H1 (cell line): ENCODE results near the gene SV2B. TPM values are rescaled to one million over a fixed set of nuclear protein-coding genes. Genes with fewer than 3 reads are reported as not detected.

ENCODE experiments used
- CTCF ChIA-PET: fragments of 300-600 bp; sonication (Branson Sonifier 250); formaldehyde crosslinking; loops from one replicate; lab custom pipeline; 2021; ENCODE audit not compliant: partially characterized antibody; lab: Charles Lee
- POLR2A ChIA-PET: fragments of 300-600 bp; sonication (Branson Sonifier 250); formaldehyde crosslinking; loops from one replicate; lab custom pipeline; 2021; ENCODE audit warnings: inconsistent platforms; ENCODE audit not compliant: partially characterized antibody; lab: Charles Lee
- DNase-seq, 2 experiments: peaks; one replicate each; pipeline versions ENCODE4 v3.0.0 to v3.0.0-alpha.2; 2010 to 2022; ENCODE audit warnings: low spot score in 2 of 2, low read depth in 1 of 2, mixed read lengths in 1 of 2
- FAIRE-seq: peaks from 2 replicates; lab custom pipeline; 2011; peaks lifted over from hg19 to GRCh38; lab: Jason Lieb, UNC
- H2AFZ ChIP-seq: 2 replicates; pipeline ENCODE4 v1.8.1; 2012; ENCODE audit warnings: low read length, inconsistent platforms
- H2AK5ac ChIP-seq: 2 replicates; pipeline ENCODE4 v1.6.1; 2013; ENCODE audit warnings: low read depth, low read length
- H2BK120ac ChIP-seq: replicated peaks from 2 replicates; pipeline ENCODE3; 2013; ENCODE audit warnings: low read depth, low read length, inconsistent platforms
- H2BK12ac ChIP-seq: 2 replicates; pipeline ENCODE4 v1.6.1; 2013; ENCODE audit warnings: low read depth, low read length
- H2BK15ac ChIP-seq: 2 replicates; pipeline ENCODE4 v1.6.1; 2013; ENCODE audit warnings: low read length
- H2BK20ac ChIP-seq: 2 replicates; pipeline ENCODE4 v1.6.1; 2013; ENCODE audit warnings: low read length
- H2BK5ac ChIP-seq: 2 replicates; pipeline ENCODE4 v1.6.1; 2013; ENCODE audit warnings: low read depth, low read length
- H3K14ac ChIP-seq: 2 replicates; pipeline ENCODE4 v1.6.1; 2013; ENCODE audit warnings: inconsistent platforms; ENCODE audit not compliant: insufficient read length
- H3K18ac ChIP-seq: 2 replicates; pipeline ENCODE4 v1.6.1; 2013; ENCODE audit warnings: low read length; ENCODE audit errors: extremely low read depth
- H3K23ac ChIP-seq: 2 replicates; pipeline ENCODE4 v1.6.1; 2013; ENCODE audit warnings: inconsistent platforms; ENCODE audit not compliant: insufficient read length
- H3K23me2 ChIP-seq: 2 replicates; pipeline ENCODE4 v1.6.1; 2013; ENCODE audit warnings: low read depth, low read length
- H3K27ac ChIP-seq: 2 replicates; pipeline ENCODE4 v1.6.1; 2011; ENCODE audit warnings: low read depth, low read length, inconsistent platforms
- H3K27me3 ChIP-seq, 4 experiments: replicated peaks in 1 of 4; 1 replicate in 1 of 4; 2 replicates in 3 of 4; pipeline versions ENCODE4 v1.6.1 to v1.8.1; 2011 to 2013; ENCODE audit warnings: low read length in 3 of 4, mild to moderate bottlenecking in 3 of 4, inconsistent platforms in 2 of 4, mixed read lengths in 2 of 4, moderate library complexity in 1 of 4; ENCODE audit not compliant: control insufficient read depth in 3 of 4, insufficient read depth in 3 of 4; ENCODE audit errors: extremely low read depth in 1 of 4
- H3K36me3 ChIP-seq, 4 experiments: 2 replicates each; pipeline versions ENCODE4 v1.6.1 to v1.8.1; 2011 to 2013; ENCODE audit warnings: mild to moderate bottlenecking in 4 of 4, low read length in 3 of 4, moderate library complexity in 2 of 4, control low read depth in 1 of 4, inconsistent platforms in 1 of 4; ENCODE audit not compliant: insufficient read depth in 4 of 4, control insufficient read depth in 2 of 4
- H3K4ac ChIP-seq: replicated peaks from 2 replicates; pipeline ENCODE3; 2013; ENCODE audit warnings: low read length, low read depth, mixed read lengths, inconsistent platforms; ENCODE audit not compliant: insufficient read length
- H3K4me1 ChIP-seq, 4 experiments: replicated peaks in 1 of 4; 1 replicate in 1 of 4; 2 replicates in 3 of 4; pipeline versions ENCODE4 v1.6.1 to v1.8.1; 2011 to 2013; ENCODE audit warnings: low read length in 3 of 4, inconsistent platforms in 2 of 4, mixed read lengths in 1 of 4; ENCODE audit not compliant: insufficient read depth in 4 of 4, control insufficient read depth in 3 of 4
- H3K4me2 ChIP-seq, 2 experiments: 2 replicates each; pipeline versions ENCODE4 v1.6.1 to v1.8.1; 2011 to 2013; ENCODE audit warnings: low read depth in 2 of 2, low read length in 2 of 2, control low read depth in 1 of 2, inconsistent platforms in 1 of 2, mild to moderate bottlenecking in 1 of 2; ENCODE audit not compliant: insufficient read depth in 1 of 2
- H3K4me3 ChIP-seq, 4 experiments: fragments of 200-600, 300-600 bp in 1 of 4; sonication (generic), shearing (Covaris generic), sonication (Bioruptor Twin) in 1 of 4; 2 replicates each; pipeline versions ENCODE4 v1.5.1 to v1.8.1; 2011 to 2016; ENCODE audit warnings: low read length in 4 of 4, low read depth in 3 of 4, control low read depth in 2 of 4, inconsistent platforms in 2 of 4, mild to moderate bottlenecking in 2 of 4, mixed read lengths in 1 of 4, moderate library complexity in 1 of 4; ENCODE audit not compliant: insufficient read depth in 2 of 4; ENCODE audit errors: extremely low read depth in 1 of 4
- H3K56ac ChIP-seq: replicated peaks from 2 replicates; pipeline ENCODE3; 2013; ENCODE audit warnings: low read depth, mild to moderate bottlenecking, mixed read lengths, low read length, inconsistent platforms; ENCODE audit not compliant: insufficient read length
- H3K79me1 ChIP-seq: 2 replicates; pipeline ENCODE4 v1.6.1; 2013; ENCODE audit warnings: low read depth, low read length, control low read depth
- H3K79me2 ChIP-seq, 2 experiments: 2 replicates each; pipeline versions ENCODE4 v1.6.1 to v1.8.1; 2012 to 2013; ENCODE audit warnings: low read length in 2 of 2, mild to moderate bottlenecking in 2 of 2, inconsistent platforms in 1 of 2; ENCODE audit not compliant: insufficient read depth in 2 of 2, control insufficient read depth in 1 of 2
- H3K9ac ChIP-seq, 4 experiments: replicated peaks in 1 of 4; 1 replicate in 1 of 4; 2 replicates in 3 of 4; pipeline versions ENCODE4 v1.6.1 to v1.8.1; 2011 to 2013; ENCODE audit warnings: low read depth in 3 of 4, low read length in 3 of 4, control low read depth in 2 of 4, mild to moderate bottlenecking in 2 of 4, moderate library complexity in 2 of 4, inconsistent platforms in 1 of 4; ENCODE audit errors: extremely low read depth in 1 of 4
- H3K9me3 ChIP-seq, 2 experiments: 2 replicates each; pipeline versions ENCODE4 v1.6.1 to v1.8.1; 2012 to 2013; ENCODE audit warnings: mild to moderate bottlenecking in 2 of 2, moderate library complexity in 2 of 2, control low read depth in 1 of 2, inconsistent platforms in 1 of 2, low read depth in 1 of 2, low read length in 1 of 2, mixed read lengths in 1 of 2; ENCODE audit not compliant: insufficient read depth in 2 of 2
- H4K20me1 ChIP-seq, 2 experiments: replicated peaks in 1 of 2; 2 replicates each; pipeline versions ENCODE3 to v1.8.1; 2011 to 2013; ENCODE audit warnings: inconsistent platforms in 2 of 2, low read length in 2 of 2, mild to moderate bottlenecking in 1 of 2; ENCODE audit not compliant: insufficient read depth in 2 of 2, control insufficient read depth in 1 of 2
- H4K5ac ChIP-seq: 2 replicates; pipeline ENCODE4 v1.6.1; 2013; ENCODE audit warnings: low read length, low read depth, mixed read lengths, inconsistent platforms; ENCODE audit not compliant: insufficient read length
- H4K8ac ChIP-seq: 2 replicates; pipeline ENCODE4 v1.8.0; 2013; ENCODE audit warnings: mild to moderate bottlenecking, moderate library complexity, low read length, inconsistent platforms; ENCODE audit not compliant: insufficient read depth; ENCODE audit errors: extremely low read depth
- H4K91ac ChIP-seq: replicated peaks from 2 replicates; pipeline ENCODE3; 2013; ENCODE audit warnings: low read length, mixed read lengths, inconsistent platforms; ENCODE audit not compliant: insufficient read length
- BACH1 ChIP-seq: IDR thresholded peaks from 2 replicates; pipeline ENCODE4 v1.6.1; 2012; ENCODE audit warnings: low read length, improper control_type of control experiment
- HDAC6 ChIP-seq: IDR thresholded peaks from one replicate; pipeline ENCODE4 v1.7.1; 2012; ENCODE audit warnings: low read depth, mild to moderate bottlenecking, inconsistent platforms, low read length, moderate library complexity
- KDM4A ChIP-seq: IDR thresholded peaks from one replicate; pipeline ENCODE4 v1.7.1; 2012; ENCODE audit warnings: low read depth, mild to moderate bottlenecking, moderate library complexity, low read length, inconsistent platforms; ENCODE audit not compliant: severe bottlenecking
- RNF2 ChIP-seq: fragments of 200-900, 300-1000 bp; sonication (generic); IDR thresholded peaks from 2 replicates; pipeline ENCODE4 v1.7.1; 2016; ENCODE audit warnings: borderline replicate concordance, low read depth, mild to moderate bottlenecking, antibody characterized with exemption, low read length; ENCODE audit not compliant: poor library complexity, severe bottlenecking; ENCODE audit errors: missing control alignments
- RXRA ChIP-seq: IDR thresholded peaks from 2 replicates; pipeline ENCODE4 v1.6.1; 2011; ENCODE audit warnings: low read depth, mild to moderate bottlenecking, low read length, moderate library complexity; ENCODE audit not compliant: insufficient read depth
- WGBS, 2 experiments: shearing (Covaris generic) in 1 of 2; methylation state at CpG; one replicate each; pipeline versions ENCODE4 v1.1.6 to v1.1.7; 2013 to 2015; ENCODE audit warnings: low lambda C conversion rate in 2 of 2, mixed read lengths in 2 of 2, inconsistent platforms in 1 of 2, low coverage in 1 of 2, missing lambda C conversion rate in 1 of 2; ENCODE audit not compliant: insufficient replicate concordance in 2 of 2, insufficient coverage in 1 of 2, insufficient read length in 1 of 2; ENCODE audit errors: extremely low coverage in 1 of 2, missing lambda C conversion rate in 1 of 2; 5-methylcytosine and 5-hydroxymethylcytosine counted together
- polyA plus RNA-seq, 7 experiments: library from polyadenylated mRNA; depleted of rRNA in 3 of 7; stranded (reverse) in 5 of 7; unstranded in 2 of 7; fragments of >200 nt in 5 of 7; fragments of 200-250 nt in 2 of 7; gene quantifications; 1 replicate in 5 of 7; 2 replicates in 1 of 7; 4 replicates in 1 of 7; pipeline versions ENCODE4 v1.2.1 to v1.2.3, GENCODE V29; 2011 to 2013; ENCODE audit warnings: missing spikeins in 2 of 7, mixed read lengths in 2 of 7
- total RNA-seq: library from RNA; stranded (reverse); fragmentation: NEBNext Ultra II Directional; extraction: Animal tissue kit (Norgen Biotek cat#: 25700); gene quantifications from 2 replicates; pipeline ENCODE4 v1.2.1, GENCODE V29; 2021
- TF ChIP-seq, protein P1 (sequence below): IDR thresholded peaks from 2 replicates; pipeline ENCODE4 v1.6.1; 2012; ENCODE audit warnings: inconsistent platforms

Gene SV2B
- total and polyA plus RNA-seq, 2 of the 8 experiments (the other 6 are each of a cell fraction or from before 2014, with no cell fraction given) = 0.09 to 0.20 TPM

DNA sequence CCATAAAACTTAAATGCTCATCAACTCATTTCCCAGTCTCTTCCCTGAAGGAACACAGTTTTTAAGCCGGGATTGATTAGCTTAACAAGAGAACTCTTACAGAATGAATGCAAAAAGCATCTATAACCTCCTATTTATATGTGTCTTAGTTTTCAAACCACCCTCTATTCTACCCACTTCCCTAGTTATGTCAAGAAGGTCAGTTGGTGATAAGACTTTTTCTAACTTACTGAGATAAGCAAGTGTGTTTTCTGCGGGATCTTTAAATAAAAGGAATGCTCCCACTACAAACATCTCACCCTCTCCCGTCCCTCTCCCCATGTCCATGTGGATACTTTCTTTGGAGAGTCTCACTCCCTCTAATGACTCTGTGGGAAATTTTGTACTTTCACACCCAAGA is 218.5 kb downstream of the SV2B start:
- no peak overlapping the region for H2AFZ ChIP-seq
- no peaks in the 10 kb centered on the region for H3K4me1 ChIP-seq
- H3K4me3 ChIP-seq = no peak overlapping the region
- no peak overlapping the region for H3K4me2 ChIP-seq
- no peak overlapping the region for H2AK5ac ChIP-seq
- H3K4ac ChIP-seq = no peak overlapping the region
- ChIA-PET POLR2A (no interaction called here), CTCF (interaction anchor here (1.0 to 2.1 kb wide), 3 partner anchors 16 to 533 kb away, joined by 3 to 7 read pairs (median 3); no protein-coding TSS in a partner anchor)
- H2BK120ac ChIP-seq = no peak overlapping the region
- H3K9ac ChIP-seq = no peak overlapping the region
- no peaks in the 10 kb centered on the region for H3K36me3 ChIP-seq
- H2BK15ac ChIP-seq = no peak overlapping the region
- H3K23me2 ChIP-seq = no peaks in the 10 kb centered on the region
- H2BK20ac ChIP-seq = no peak overlapping the region
- no peak overlapping the region for H4K5ac ChIP-seq
- no peak overlapping the region for H4K91ac ChIP-seq
- H3K79me1 ChIP-seq = no peaks in the 10 kb centered on the region
- H3K9me3 ChIP-seq = no peaks in the 10 kb centered on the region
- H3K27me3 ChIP-seq = no peaks in the 10 kb centered on the region
- FAIRE-seq = no peak
- H3K79me2 ChIP-seq = no peaks in the 10 kb centered on the region
- no peak overlapping the region for H3K18ac ChIP-seq
- no peak overlapping the region for H3K27ac ChIP-seq
- WGBS, 2 experiments = 94% methylated on average over 3 of the region's 3 CpGs; no CpG with 5 or more reads in 1 of the 2 experiments
- no peak overlapping the region for H3K23ac ChIP-seq
- no peak overlapping the region for H2BK5ac ChIP-seq
- H4K8ac ChIP-seq = no peak overlapping the region
- no peak overlapping the region for H3K56ac ChIP-seq
- no peaks in the 10 kb centered on the region for H4K20me1 ChIP-seq
- H3K14ac ChIP-seq = no peak overlapping the region
- TF ChIP-seq RNF2 (no peak), HDAC6 (no peak), KDM4A (no peak), RXRA (no peak), BACH1 (no peak)
- TF ChIP-seq, protein P1, sequence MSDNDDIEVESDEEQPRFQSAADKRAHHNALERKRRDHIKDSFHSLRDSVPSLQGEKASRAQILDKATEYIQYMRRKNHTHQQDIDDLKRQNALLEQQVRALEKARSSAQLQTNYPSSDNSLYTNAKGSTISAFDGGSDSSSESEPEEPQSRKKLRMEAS = no peak
- TF ChIP-seq, all 59 proteins: peak for 0
- no peak overlapping the region for H2BK12ac ChIP-seq
- DNase-seq = no peak
